Measurements from ENCODE around the gene C3orf70. TPM values are rescaled to one million over a fixed set of nuclear protein-coding genes. Genes with fewer than 3 reads are reported as not detected.

C3orf70 gene, protein sequence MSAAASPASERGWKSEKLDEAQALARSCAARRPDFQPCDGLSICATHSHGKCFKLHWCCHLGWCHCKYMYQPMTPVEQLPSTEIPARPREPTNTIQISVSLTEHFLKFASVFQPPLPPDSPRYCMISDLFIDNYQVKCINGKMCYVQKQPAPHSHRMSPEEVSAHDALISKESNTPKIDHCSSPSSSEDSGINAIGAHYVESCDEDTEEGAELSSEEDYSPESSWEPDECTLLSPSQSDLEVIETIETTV
- total RNA-seq (10 to 100 TPM; 21.0 to 33.5 TPM), polyA plus RNA-seq (ENCODE audit: insufficient read depth, low read depth, low replicate concordance) (11.9 TPM)
- long read RNA-seq, donor 1, full-length matches to known transcripts: 7 of 7 reads
- long read RNA-seq, donor 1, partial matches to known transcripts: 0 of 7 reads
- long read RNA-seq, donor 1, other reads (novel, unspliced or antisense): 0 of 7 reads
- long read RNA-seq, donor 2, full-length matches to known transcripts: 6 of 14 reads
- long read RNA-seq, donor 2, partial matches to known transcripts: 8 of 14 reads
- long read RNA-seq, donor 2, other reads (novel, unspliced or antisense): 0 of 14 reads

DNA sequence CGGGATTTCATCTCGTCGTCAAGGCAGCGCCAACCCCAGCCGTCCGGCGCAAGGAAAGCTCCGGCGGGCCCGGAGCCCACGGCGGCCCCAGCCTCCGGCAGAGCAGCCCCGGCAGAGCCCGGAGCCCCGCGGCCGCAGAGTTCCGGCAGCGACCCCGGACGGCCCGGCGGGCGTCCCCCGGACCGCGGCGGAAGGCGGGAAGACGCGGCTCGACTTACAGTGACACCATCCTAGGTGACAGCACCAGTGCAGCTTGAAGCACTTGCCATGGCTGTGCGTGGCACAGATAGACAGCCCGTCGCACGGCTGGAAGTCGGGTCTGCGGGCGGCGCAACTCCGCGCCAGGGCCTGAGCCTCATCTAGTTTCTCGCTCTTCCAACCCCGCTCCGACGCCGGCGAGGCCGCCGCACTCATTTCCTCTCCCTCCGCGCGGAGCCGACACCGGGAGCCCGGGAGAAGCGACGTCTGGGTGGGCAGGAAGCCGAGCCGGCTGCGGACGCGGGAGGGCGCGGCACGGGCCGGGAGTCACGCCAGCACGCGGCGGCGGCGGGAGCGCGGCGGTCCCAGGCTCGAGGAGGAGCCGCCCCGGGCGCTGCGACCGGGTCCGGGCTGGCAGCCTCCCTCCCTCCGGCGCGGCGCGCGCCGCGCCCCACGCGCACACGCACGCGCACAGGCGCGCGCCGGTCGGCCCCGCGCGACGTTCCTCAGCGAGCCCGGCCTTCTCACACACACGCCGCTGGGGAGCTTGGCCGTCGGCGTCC, at the start of gene C3orf70:
Gene C3orf70 (minus strand): TSS at position 651 of the 761 bp plus-strand sequence. CDS start 237 bp downstream, at position 414.
- peaks cover 9% of the 10 kb centered on the region for H3K4me1 ChIP-seq
- no peaks in the 10 kb centered on the region for H3K36me3 ChIP-seq (ENCODE audit: low read depth, missing control alignments)
- intact Hi-C loops (cut with DNase I; ENCODE audit: low total_unique reads): no loop called here
- peak; percentile 72 for DNase-seq
- H3K9me3 ChIP-seq: no peaks in the 10 kb centered on the region
- peak within 1 kb of the TSS; percentile 80 to 88 for H3K4me3 ChIP-seq
- H3K27me3 ChIP-seq: no peaks in the 10 kb centered on the region
- H3K27ac ChIP-seq: peak within 1 kb of the TSS; percentile 92 to 94
- TF ChIP-seq, protein P1, sequence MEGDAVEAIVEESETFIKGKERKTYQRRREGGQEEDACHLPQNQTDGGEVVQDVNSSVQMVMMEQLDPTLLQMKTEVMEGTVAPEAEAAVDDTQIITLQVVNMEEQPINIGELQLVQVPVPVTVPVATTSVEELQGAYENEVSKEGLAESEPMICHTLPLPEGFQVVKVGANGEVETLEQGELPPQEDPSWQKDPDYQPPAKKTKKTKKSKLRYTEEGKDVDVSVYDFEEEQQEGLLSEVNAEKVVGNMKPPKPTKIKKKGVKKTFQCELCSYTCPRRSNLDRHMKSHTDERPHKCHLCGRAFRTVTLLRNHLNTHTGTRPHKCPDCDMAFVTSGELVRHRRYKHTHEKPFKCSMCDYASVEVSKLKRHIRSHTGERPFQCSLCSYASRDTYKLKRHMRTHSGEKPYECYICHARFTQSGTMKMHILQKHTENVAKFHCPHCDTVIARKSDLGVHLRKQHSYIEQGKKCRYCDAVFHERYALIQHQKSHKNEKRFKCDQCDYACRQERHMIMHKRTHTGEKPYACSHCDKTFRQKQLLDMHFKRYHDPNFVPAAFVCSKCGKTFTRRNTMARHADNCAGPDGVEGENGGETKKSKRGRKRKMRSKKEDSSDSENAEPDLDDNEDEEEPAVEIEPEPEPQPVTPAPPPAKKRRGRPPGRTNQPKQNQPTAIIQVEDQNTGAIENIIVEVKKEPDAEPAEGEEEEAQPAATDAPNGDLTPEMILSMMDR (IDR thresholded peaks at IDR 0.05): no peak
- no peak for TF ChIP-seq POLR2A (IDR thresholded peaks at IDR 0.05)
- WGBS, 2 donors: 0 to 1% methylated on average over 22 to 74 of the region's 113 CpGs

DNA sequence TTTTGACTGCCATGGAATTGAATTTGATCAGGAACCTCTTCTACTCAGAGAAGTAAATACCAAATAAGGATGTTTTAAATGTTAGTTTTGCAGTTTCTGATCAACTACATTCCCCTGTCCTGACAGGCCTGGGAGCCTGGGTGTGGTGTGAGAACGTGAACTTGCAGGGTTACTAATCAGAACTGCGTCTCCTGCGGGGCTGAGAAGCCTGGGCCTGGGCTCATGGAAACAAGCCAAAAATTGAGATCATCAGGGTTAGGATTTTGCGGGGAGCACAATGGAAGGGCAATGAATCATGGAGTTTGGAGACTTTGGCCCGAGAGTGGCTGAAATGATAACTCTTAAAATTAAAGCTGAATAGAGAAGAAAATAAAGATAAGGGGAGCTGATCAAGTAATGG, 47.8 kb upstream of the C3orf70 start:
- intact Hi-C loops (cut with DNase I; ENCODE audit: low total_unique reads): no loop called here
- 85 to 88% methylated on average over 5 of the region's 5 CpGs for WGBS, 2 donors
- Histone ChIP-seq H3K36me3 (ENCODE audit: low read depth, missing control alignments) (no peaks in the 10 kb centered on the region), H3K27ac (no peak overlapping the region), H3K9me3 (no peaks in the 10 kb centered on the region), H3K4me3 (no peak overlapping the region), H3K4me1 (no peaks in the 10 kb centered on the region), H3K27me3 (no peaks in the 10 kb centered on the region)
- DNase-seq: no peak
- TF ChIP-seq, protein P1 (IDR thresholded peaks at IDR 0.05): no peak
- no peak for TF ChIP-seq POLR2A (IDR thresholded peaks at IDR 0.05)

DNA sequence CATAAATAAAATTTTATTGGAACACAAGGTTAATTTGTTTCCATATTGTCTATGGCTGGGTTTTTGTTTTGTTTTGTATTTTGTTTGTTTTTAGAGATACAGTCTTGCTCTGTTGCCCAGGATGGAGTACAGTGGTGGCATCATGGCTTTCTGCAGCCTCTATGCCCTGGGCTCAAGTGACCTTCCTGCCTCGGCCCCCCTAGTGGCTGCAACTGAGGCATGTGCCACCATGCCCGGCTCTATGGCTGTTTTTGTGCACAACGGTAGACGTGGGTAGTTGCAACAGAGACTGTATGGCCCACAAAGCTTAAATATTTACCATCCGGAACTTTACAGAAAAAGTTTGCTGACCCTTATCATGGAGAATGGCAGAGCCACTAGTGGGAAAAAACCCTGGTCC, 46.8 kb upstream of the C3orf70 start:
- no peak overlapping the region for H3K27ac ChIP-seq
- 87 to 95% methylated on average over 5 of the region's 5 CpGs for WGBS, 2 donors
- H3K36me3 ChIP-seq (ENCODE audit: low read depth, missing control alignments): no peaks in the 10 kb centered on the region
- no peaks in the 10 kb centered on the region for H3K9me3 ChIP-seq
- no peak for DNase-seq
- H3K4me1 ChIP-seq: no peaks in the 10 kb centered on the region
- intact Hi-C loops (cut with DNase I; ENCODE audit: low total_unique reads): no loop called here
- H3K27me3 ChIP-seq: no peaks in the 10 kb centered on the region
- TF ChIP-seq, protein P1 (IDR thresholded peaks at IDR 0.05): no peak
- no peak for TF ChIP-seq POLR2A (IDR thresholded peaks at IDR 0.05)
- H3K4me3 ChIP-seq: no peak overlapping the region

DNA sequence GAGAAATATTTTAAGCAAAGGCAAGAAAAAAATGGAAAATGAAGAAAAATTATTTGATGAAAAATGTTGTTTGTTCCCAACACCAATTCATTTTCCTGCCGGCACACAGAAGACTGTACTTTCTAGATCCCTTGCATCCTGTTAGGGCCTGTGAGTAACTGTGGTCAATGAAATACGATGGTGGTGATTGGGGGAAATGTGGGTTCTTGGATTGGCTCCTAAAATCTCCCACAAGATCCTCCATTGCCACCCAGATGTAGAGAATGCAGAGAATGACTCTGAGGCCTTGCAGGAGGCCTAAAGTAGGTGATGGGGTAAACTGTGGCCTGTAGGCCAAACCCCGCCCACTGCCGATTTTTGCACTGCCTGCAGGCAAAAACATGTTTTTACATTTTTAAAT, 46.3 kb upstream of the C3orf70 start:
- Histone ChIP-seq H3K36me3 (ENCODE audit: low read depth, missing control alignments) (no peaks in the 10 kb centered on the region), H3K9me3 (no peaks in the 10 kb centered on the region), H3K27ac (no peak overlapping the region), H3K27me3 (no peaks in the 10 kb centered on the region), H3K4me1 (no peaks in the 10 kb centered on the region), H3K4me3 (no peak overlapping the region)
- TF ChIP-seq POLR2A (IDR thresholded peaks at IDR 0.05): no peak
- TF ChIP-seq, protein P1 (IDR thresholded peaks at IDR 0.05): no peak
- DNase-seq: no peak
- WGBS, 2 donors: 88 to 94% methylated on average over 4 of the region's 4 CpGs
- intact Hi-C loops (cut with DNase I; ENCODE audit: low total_unique reads): no loop called here
